ENCODE measurements around the gene NECAB3.
A peak's percentile ranks its signal among the peaks of the same experiment; 100 is the strongest.

Gene NECAB3

DNA sequence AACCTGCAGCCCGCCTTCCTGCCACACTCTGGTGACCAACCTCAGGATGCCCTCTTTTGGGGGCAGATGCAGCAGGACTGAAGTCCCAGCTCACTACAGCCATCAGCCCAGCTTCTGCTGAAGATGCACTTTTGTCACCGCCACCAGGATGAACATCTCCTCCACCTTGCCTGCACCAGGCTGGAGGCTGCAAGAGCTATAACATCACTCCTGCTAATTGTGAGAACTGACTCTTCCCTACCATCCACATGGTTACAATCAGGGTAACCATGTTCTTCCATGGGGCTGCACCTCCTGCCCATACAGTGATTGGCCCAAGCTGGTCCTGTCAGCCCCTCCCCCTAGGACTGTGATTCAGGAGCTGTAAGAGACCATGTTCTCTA lies 9.5 kb downstream of the NECAB3 start:
- H3K27ac ChIP-seq (ENCODE audit: low read depth, low read length), result no peak overlapping the region

DNA sequence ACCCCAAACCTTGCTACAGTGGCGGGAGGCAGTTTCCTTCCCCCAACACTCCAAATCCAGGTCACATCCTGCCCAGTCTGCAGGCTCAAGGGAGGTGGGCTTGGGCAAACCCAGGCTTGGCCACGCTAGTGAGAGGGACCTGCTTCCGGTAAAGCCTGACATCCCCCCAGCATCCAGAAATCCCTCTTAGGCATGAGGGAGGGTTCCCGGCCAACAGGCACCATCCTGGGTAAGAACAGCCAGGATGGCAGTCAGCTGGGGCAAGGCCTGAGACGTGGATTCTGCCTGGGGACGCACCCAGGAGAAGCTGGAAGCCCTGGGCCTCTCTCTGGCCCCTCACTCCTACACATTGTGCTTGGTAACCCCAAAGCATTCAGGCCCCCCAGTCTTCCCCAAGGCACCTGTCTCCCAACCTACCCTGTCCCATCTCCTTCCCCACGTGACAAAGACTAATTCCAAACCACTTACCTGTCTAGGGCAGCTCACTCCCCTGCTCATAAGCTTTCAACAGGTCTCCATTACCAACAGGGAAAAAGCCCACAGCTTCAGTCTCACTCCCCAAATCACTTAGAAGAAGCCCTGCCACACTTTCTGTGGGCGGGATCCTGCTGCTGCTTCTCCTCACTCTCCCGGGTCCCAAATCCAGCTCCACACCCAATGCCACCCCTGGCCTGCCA lies 10.0 kb downstream of the NECAB3 start:
- H3K9me3 ChIP-seq (ENCODE audit: control insufficient read depth in 5 of 5, low read length in 5 of 5), result no peaks in the 10 kb centered on the region
- H3K4me3 ChIP-seq (ENCODE audit: low read depth in 1 of 5, low read length in 5 of 5), result peak overlapping the region; percentile 62 to 77 (median 67)
- peak overlapping the region in 3 of 5 donors; percentile 59 to 82 (median 64) for H3K9ac ChIP-seq (ENCODE audit: low read length in 5 of 5)
- H3K27ac ChIP-seq (ENCODE audit: low read depth, low read length), result no peak overlapping the region
- peaks cover 3 to 45% (median 42%) of the 10 kb centered on the region in 5 donors for H3K4me1 ChIP-seq (ENCODE audit: control insufficient read depth in 5 of 5, insufficient read depth in 5 of 5, low read length in 5 of 5)
- peaks cover 0 to 22% (median 12%) of the 10 kb centered on the region in 5 donors for H3K36me3 ChIP-seq (ENCODE audit: control insufficient read depth in 5 of 5, insufficient read depth in 5 of 5, low read length in 5 of 5)
- no peaks in the 10 kb centered on the region for H3K27me3 ChIP-seq (ENCODE audit: control insufficient read depth in 5 of 5, insufficient read depth in 4 of 5, low read length in 5 of 5)

More for the DNA sequence above, 9.5 kb downstream of the NECAB3 start:
- peaks cover 0 to 16% (median 8%) of the 10 kb centered on the region in 5 donors for H3K36me3 ChIP-seq (ENCODE audit: control insufficient read depth in 5 of 5, insufficient read depth in 5 of 5, low read length in 5 of 5)
- H3K4me1 ChIP-seq (ENCODE audit: control insufficient read depth in 5 of 5, insufficient read depth in 5 of 5, low read length in 5 of 5), result peaks cover 3 to 45% (median 42%) of the 10 kb centered on the region in 5 donors
- no peak overlapping the region for H3K4me3 ChIP-seq (ENCODE audit: low read depth in 1 of 5, low read length in 5 of 5)
- H3K9me3 ChIP-seq (ENCODE audit: control insufficient read depth in 5 of 5, low read length in 5 of 5), result no peaks in the 10 kb centered on the region
- H3K9ac ChIP-seq (ENCODE audit: low read length in 5 of 5), result no peak overlapping the region
- H3K27me3 ChIP-seq (ENCODE audit: control insufficient read depth in 5 of 5, insufficient read depth in 4 of 5, low read length in 5 of 5), result no peaks in the 10 kb centered on the region

DNA sequence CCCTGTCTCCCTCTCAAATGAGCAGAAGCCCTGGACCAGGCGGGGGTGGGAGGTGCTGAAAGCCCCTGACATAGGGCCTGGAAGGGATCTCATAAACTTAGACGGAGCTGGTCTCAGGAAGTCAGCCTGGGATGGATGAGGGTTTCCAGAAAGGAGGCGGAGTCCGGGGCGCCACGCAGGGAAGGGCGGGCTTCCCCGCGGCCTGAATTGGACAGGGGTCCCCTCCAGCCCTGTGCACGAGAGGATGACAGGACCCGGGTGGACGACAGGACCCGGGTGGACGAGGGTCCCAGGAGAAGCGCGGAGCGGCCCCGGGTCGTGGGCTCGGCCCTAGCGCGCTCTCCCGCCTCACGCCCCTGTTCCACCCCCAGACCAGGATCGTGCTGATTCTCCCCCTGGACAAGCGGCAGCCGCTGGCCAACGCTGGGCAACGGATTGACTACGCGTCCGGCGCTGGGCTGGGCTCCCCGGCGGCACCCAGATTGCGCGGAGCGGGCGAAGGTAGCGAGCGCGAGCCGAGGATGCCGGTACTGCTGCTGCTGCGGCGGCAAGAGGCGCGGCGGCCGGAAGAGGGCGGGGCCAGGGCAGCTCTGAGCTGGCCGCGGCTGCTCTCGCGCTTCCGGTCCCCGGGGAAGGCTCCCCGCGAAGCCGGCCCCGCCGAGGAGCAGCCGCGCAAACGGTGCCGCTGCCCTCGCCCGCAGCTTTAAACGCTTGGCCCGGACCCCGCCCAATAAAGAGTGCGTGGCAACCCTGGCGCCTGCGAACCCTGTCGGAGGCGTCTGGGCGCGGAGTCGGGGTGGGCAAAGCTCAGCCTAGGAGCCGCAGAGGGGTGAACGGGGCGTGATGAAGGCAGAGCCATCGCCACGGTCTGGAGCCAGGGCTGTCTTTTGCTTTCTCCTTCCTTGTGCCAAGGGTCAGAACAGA lies 10.8 kb downstream of the NECAB3 start:
- H3K9me3 ChIP-seq (ENCODE audit: control insufficient read depth in 5 of 5, low read length in 5 of 5), result no peaks in the 10 kb centered on the region
- no peaks in the 10 kb centered on the region for H3K27me3 ChIP-seq (ENCODE audit: control insufficient read depth in 5 of 5, insufficient read depth in 4 of 5, low read length in 5 of 5)
- H3K4me1 ChIP-seq (ENCODE audit: control insufficient read depth in 5 of 5, insufficient read depth in 5 of 5, low read length in 5 of 5), result peaks cover 3 to 43% (median 41%) of the 10 kb centered on the region in 5 donors
- H3K27ac ChIP-seq (ENCODE audit: low read depth, low read length), result peak overlapping the region; percentile 10
- peak overlapping the region in 3 of 5 donors; percentile 59 to 82 (median 64) for H3K9ac ChIP-seq (ENCODE audit: low read length in 5 of 5)
- peaks cover 0 to 22% (median 15%) of the 10 kb centered on the region in 5 donors for H3K36me3 ChIP-seq (ENCODE audit: control insufficient read depth in 5 of 5, insufficient read depth in 5 of 5, low read length in 5 of 5)
- peak overlapping the region; percentile 62 to 77 (median 67) for H3K4me3 ChIP-seq (ENCODE audit: low read depth in 1 of 5, low read length in 5 of 5)

DNA sequence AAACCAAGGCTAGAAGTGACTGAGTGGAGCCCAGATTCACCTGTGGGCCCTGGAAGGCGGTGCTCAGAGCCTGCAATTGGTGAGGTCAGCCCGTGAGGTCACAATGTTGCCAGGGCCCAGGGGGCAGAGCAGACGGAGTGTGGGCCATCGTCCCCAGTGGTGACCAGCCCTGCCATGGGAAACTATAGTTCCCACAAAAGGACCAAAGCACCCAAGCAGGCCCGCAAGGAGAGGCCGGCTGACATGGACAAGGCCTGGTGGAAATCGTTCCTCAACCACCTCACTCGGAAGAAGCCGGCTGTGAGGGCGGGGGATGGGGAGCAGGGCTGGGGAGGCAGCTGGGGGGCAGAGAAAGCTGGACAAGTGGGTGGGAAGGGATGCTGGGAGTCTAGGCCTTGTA lies 12.1 kb downstream of the NECAB3 start, which contains the start of gene C20orf144:
Gene C20orf144 (plus strand): TSS at position 156 of the 400 bp plus-strand sequence. CDS start 19 bp downstream, at position 175.
- Histone ChIP-seq H3K27me3 (ENCODE audit: control insufficient read depth in 5 of 5, insufficient read depth in 4 of 5, low read length in 5 of 5) (no peaks in the 10 kb centered on the region), H3K9ac (ENCODE audit: low read length in 5 of 5) (peak within 1 kb of the TSS in 3 of 5 donors; percentile 41 to 82 (median 48)), H3K4me3 (ENCODE audit: low read depth in 1 of 5, low read length in 5 of 5) (peak within 1 kb of the TSS; percentile 40 to 77 (median 67)), H3K36me3 (ENCODE audit: control insufficient read depth in 5 of 5, insufficient read depth in 5 of 5, low read length in 5 of 5) (peaks cover 0 to 34% (median 27%) of the 10 kb centered on the region in 5 donors), H3K4me1 (ENCODE audit: control insufficient read depth in 5 of 5, insufficient read depth in 5 of 5, low read length in 5 of 5) (peaks cover 3 to 30% (median 28%) of the 10 kb centered on the region in 5 donors), H3K27ac (ENCODE audit: low read depth, low read length) (peak within 1 kb of the TSS; percentile 10), H3K9me3 (ENCODE audit: control insufficient read depth in 5 of 5, low read length in 5 of 5) (no peaks in the 10 kb centered on the region)

DNA sequence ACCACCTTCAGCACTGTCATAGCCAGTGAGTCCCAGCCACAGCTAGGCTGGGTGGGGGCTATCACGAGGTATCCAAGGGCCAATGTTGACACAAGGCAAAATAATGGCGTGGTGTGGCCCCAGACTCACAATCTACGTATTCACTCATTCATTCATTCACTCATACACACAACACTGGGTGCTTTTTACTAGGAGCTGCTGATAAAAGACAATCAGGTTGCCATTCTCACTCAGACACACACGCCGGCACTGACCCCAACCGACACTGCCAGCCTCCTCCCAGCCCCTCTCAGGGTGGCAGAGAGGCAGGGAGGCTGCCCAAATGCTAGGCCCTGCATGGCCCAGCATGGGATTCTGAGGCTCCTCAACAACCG lies 13.6 kb downstream of the NECAB3 start:
- Histone ChIP-seq H3K36me3 (ENCODE audit: control insufficient read depth in 5 of 5, insufficient read depth in 5 of 5, low read length in 5 of 5) (peaks cover 0 to 39% (median 31%) of the 10 kb centered on the region in 5 donors), H3K27ac (ENCODE audit: low read depth, low read length) (no peak overlapping the region), H3K4me3 (ENCODE audit: low read depth in 1 of 5, low read length in 5 of 5) (no peak overlapping the region), H3K9me3 (ENCODE audit: control insufficient read depth in 5 of 5, low read length in 5 of 5) (no peaks in the 10 kb centered on the region), H3K4me1 (ENCODE audit: control insufficient read depth in 5 of 5, insufficient read depth in 5 of 5, low read length in 5 of 5) (peaks cover 3 to 18% (median 16%) of the 10 kb centered on the region in 5 donors), H3K9ac (ENCODE audit: low read length in 5 of 5) (no peak overlapping the region), H3K27me3 (ENCODE audit: control insufficient read depth in 5 of 5, insufficient read depth in 4 of 5, low read length in 5 of 5) (no peaks in the 10 kb centered on the region)

DNA sequence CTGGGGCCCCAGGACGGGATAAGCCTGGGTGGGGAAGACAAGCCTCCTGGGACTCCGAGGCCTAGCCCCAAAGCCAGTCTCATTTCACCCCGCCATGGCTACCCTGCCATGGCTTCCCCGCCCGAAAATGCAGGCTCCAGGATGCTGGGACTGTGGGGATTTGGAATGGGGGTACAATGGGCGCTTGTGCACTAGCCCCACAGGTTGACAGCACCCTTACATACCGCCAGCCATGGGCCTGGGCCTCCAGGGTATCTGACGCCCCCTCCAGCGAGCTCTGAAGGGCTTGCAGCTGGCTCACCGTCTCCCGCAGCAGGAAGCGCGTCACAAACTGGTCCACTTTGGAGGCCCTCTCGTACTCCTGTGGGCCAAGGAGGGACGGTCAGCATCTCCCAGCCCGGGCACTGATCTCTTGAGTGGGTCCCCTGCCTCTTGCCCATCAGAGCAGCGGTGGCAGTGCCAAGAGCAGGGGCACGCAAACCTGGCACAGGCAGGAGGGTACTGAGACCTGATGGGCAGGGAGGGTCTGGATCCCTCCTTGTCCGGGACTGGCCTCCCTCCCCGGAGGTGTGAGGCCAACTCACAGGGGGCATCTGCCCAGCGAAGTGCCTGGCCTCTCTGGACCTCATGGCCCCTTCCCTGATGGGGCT lies 14.1 kb downstream of the NECAB3 start:
- Histone ChIP-seq H3K27me3 (ENCODE audit: control insufficient read depth in 5 of 5, insufficient read depth in 4 of 5, low read length in 5 of 5) (no peaks in the 10 kb centered on the region), H3K9me3 (ENCODE audit: control insufficient read depth in 5 of 5, low read length in 5 of 5) (no peaks in the 10 kb centered on the region)

DNA sequence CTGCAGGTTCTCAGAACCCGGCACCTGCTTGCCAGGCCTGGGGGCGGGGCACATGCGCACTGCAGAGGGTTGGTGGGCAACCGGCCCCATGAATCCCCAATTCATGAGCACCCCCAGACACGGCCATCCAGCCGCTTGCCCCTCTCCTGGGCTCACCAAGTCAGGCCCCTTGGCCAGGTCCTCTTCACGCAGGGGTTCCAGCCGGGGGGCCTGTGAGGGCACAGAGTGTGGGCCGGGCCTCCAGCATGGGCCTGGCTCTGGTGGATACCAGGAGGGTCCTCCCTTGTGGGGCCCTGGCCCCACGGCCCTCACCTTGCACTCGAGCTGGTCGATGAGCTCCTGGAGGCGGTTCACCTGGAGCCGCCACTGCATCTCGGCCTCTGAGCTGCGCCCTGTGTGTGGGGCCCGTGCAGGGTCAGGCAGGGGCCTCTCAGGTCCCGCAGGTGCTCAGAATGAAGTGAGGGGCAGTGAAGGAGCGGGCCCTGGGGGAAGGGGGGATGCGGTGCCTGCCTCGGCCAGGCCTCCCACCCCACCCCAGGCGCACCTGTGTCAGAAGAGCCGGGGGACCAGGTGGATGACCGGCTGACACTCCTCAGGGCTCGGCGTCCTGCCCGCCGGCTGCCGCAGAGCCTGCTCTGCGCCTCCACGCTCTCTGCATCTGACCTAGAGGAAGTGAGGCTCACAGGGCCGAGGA lies 14.7 kb downstream of the NECAB3 start:
- no peaks in the 10 kb centered on the region for H3K9me3 ChIP-seq (ENCODE audit: control insufficient read depth in 5 of 5, low read length in 5 of 5)
- H3K4me3 ChIP-seq (ENCODE audit: low read depth in 1 of 5, low read length in 5 of 5), result no peak overlapping the region
- H3K36me3 ChIP-seq (ENCODE audit: control insufficient read depth in 5 of 5, insufficient read depth in 5 of 5, low read length in 5 of 5), result peaks cover 0 to 39% (median 31%) of the 10 kb centered on the region in 5 donors
- H3K27me3 ChIP-seq (ENCODE audit: control insufficient read depth in 5 of 5, insufficient read depth in 4 of 5, low read length in 5 of 5), result no peaks in the 10 kb centered on the region
- H3K27ac ChIP-seq (ENCODE audit: low read depth, low read length), result no peak overlapping the region
- peaks cover 3 to 18% (median 16%) of the 10 kb centered on the region in 5 donors for H3K4me1 ChIP-seq (ENCODE audit: control insufficient read depth in 5 of 5, insufficient read depth in 5 of 5, low read length in 5 of 5)
- H3K9ac ChIP-seq (ENCODE audit: low read length in 5 of 5), result no peak overlapping the region

More for the DNA sequence above, 14.1 kb downstream of the NECAB3 start:
- no peak overlapping the region for H3K27ac ChIP-seq (ENCODE audit: low read depth, low read length)
- peaks cover 0 to 39% (median 31%) of the 10 kb centered on the region in 5 donors for H3K36me3 ChIP-seq (ENCODE audit: control insufficient read depth in 5 of 5, insufficient read depth in 5 of 5, low read length in 5 of 5)
- H3K9ac ChIP-seq (ENCODE audit: low read length in 5 of 5), result no peak overlapping the region
- peaks cover 3 to 18% (median 16%) of the 10 kb centered on the region in 5 donors for H3K4me1 ChIP-seq (ENCODE audit: control insufficient read depth in 5 of 5, insufficient read depth in 5 of 5, low read length in 5 of 5)
- no peak overlapping the region for H3K4me3 ChIP-seq (ENCODE audit: low read depth in 1 of 5, low read length in 5 of 5)

DNA sequence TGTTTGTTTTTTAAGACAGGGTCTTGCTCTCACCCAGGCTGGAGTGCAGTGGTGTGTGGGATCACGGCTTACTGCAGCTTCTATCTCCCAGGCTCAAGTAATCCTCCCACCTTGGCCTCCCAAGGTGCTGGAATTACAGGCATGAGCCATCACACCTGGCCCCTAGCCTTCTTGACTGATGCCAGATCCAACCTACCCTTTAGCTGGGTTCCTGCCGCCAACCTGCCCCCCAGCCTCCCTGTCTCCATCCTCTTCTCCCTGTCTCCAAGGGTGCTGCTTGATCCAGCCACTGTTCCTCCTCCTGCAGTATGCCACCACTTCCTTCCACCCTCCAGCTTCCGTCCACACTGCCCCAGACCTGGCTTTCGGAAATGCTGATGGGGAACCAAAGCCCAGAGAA lies 15.3 kb downstream of the NECAB3 start:
- H3K9ac ChIP-seq (ENCODE audit: low read length in 5 of 5), result no peak overlapping the region
- peaks cover 0 to 39% (median 31%) of the 10 kb centered on the region in 5 donors for H3K36me3 ChIP-seq (ENCODE audit: control insufficient read depth in 5 of 5, insufficient read depth in 5 of 5, low read length in 5 of 5)
- no peak overlapping the region for H3K4me3 ChIP-seq (ENCODE audit: low read depth in 1 of 5, low read length in 5 of 5)
- H3K9me3 ChIP-seq (ENCODE audit: control insufficient read depth in 5 of 5, low read length in 5 of 5), result no peaks in the 10 kb centered on the region
- H3K27me3 ChIP-seq (ENCODE audit: control insufficient read depth in 5 of 5, insufficient read depth in 4 of 5, low read length in 5 of 5), result no peaks in the 10 kb centered on the region
- peaks cover under 1 to 13% (median 12%) of the 10 kb centered on the region in 5 donors for H3K4me1 ChIP-seq (ENCODE audit: control insufficient read depth in 5 of 5, insufficient read depth in 5 of 5, low read length in 5 of 5)
- H3K27ac ChIP-seq (ENCODE audit: low read depth, low read length), result no peak overlapping the region

DNA sequence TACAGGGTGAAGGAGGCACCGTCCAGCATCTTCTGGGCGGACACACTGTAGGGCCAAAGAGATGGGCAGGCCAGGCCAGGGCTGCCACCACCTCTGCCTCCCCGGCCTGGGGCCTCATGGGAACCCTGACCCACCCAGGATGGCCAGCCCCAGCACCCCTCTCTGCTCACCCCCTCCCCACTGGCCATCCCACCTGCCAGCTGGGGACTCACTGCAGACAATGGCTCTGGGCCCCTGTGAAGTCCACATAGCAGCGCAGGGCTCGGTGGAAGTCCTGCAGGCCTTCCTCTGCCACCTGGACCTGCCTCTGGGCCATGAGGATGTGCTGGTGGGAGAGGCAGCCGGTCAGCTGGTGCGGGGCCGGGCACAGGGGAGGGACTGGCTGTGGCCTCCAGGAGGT lies 15.7 kb downstream of the NECAB3 start:
- H3K4me3 ChIP-seq (ENCODE audit: low read depth in 1 of 5, low read length in 5 of 5), result no peak overlapping the region
- peaks cover 0 to 39% (median 31%) of the 10 kb centered on the region in 5 donors for H3K36me3 ChIP-seq (ENCODE audit: control insufficient read depth in 5 of 5, insufficient read depth in 5 of 5, low read length in 5 of 5)
- H3K9me3 ChIP-seq (ENCODE audit: control insufficient read depth in 5 of 5, low read length in 5 of 5), result no peaks in the 10 kb centered on the region
- no peaks in the 10 kb centered on the region for H3K27me3 ChIP-seq (ENCODE audit: control insufficient read depth in 5 of 5, insufficient read depth in 4 of 5, low read length in 5 of 5)
- H3K9ac ChIP-seq (ENCODE audit: low read length in 5 of 5), result no peak overlapping the region
- peaks cover 0 to 13% (median 12%) of the 10 kb centered on the region in 5 donors for H3K4me1 ChIP-seq (ENCODE audit: control insufficient read depth in 5 of 5, insufficient read depth in 5 of 5, low read length in 5 of 5)
- no peak overlapping the region for H3K27ac ChIP-seq (ENCODE audit: low read depth, low read length)

Measured in subcutaneous abdominal adipose tissue (tissue), 5 donors.